K562 (cell line): Measurements from ENCODE around the gene PGGHG. TPM values are rescaled to one million over a fixed set of nuclear protein-coding genes. Genes with fewer than 3 reads are reported as not detected.

Source experiments
- ATF1 ChIP-seq, 2 experiments: fragments of 450-650 bp in 1 of 2; IDR thresholded peaks; 2 replicates each; pipeline ENCODE4 v1.6.1; 2016; ENCODE audit warnings: missing compliant biosample characterization in 1 of 2, missing genetic modification characterization in 1 of 2
- CUX1 ChIP-seq: fragments of 200-800 bp; sonication (Bioruptor generic); IDR thresholded peaks from 2 replicates; pipeline ENCODE4 v1.6.1; 2016; ENCODE audit warnings: missing genetic modification characterization, missing compliant biosample characterization
- E2F6 ChIP-seq, 2 experiments: IDR thresholded peaks; 2 replicates each; pipeline ENCODE4 v1.6.1; 2011; ENCODE audit warnings: borderline replicate concordance in 1 of 2, control low read depth in 1 of 2, low read depth in 1 of 2, low read length in 1 of 2, mild to moderate bottlenecking in 1 of 2, mixed read lengths in 1 of 2, moderate library complexity in 1 of 2; ENCODE audit not compliant: insufficient read depth in 1 of 2, insufficient read length in 1 of 2, poor library complexity in 1 of 2, severe bottlenecking in 1 of 2; ENCODE audit errors: extremely low read depth in 1 of 2
- HDGF ChIP-seq: fragments of 450-650 bp; IDR thresholded peaks from 2 replicates; pipeline ENCODE4 v1.6.1; 2016
- KDM4B ChIP-seq, 2 experiments: fragments of 450-650 bp in 1 of 2; sonication (generic) in 1 of 2; IDR thresholded peaks; 2 replicates each; pipeline ENCODE4 v1.6.1; 2016 to 2017; ENCODE audit warnings: borderline replicate concordance in 2 of 2, antibody characterized with exemption in 1 of 2, low read depth in 1 of 2, mild to moderate bottlenecking in 1 of 2
- KHSRP ChIP-seq: fragments of 450-650 bp; IDR thresholded peaks from 2 replicates; pipeline ENCODE4 v1.6.1; 2017
- MED1 ChIP-seq: sonication (generic); formaldehyde crosslinking; IDR thresholded peaks from 2 replicates; pipeline ENCODE4 v1.8.1; 2023; ENCODE audit warnings: missing genetic modification reagents, borderline replicate concordance
- SUPT5H ChIP-seq: fragments of 450-650 bp; IDR thresholded peaks from 2 replicates; pipeline ENCODE4 v1.6.1; 2016
- TSC22D4 ChIP-seq: fragments of 450-650 bp; IDR thresholded peaks from 2 replicates; pipeline ENCODE4 v1.6.1; 2016; ENCODE audit warnings: missing genetic modification characterization, missing biosample characterization, control low read depth
- ZNF263 ChIP-seq: sonication (generic); formaldehyde crosslinking; IDR thresholded peaks from 2 replicates; pipeline ENCODE4 v1.8.0; 2022; ENCODE audit warnings: mild to moderate bottlenecking, missing genetic modification reagents, borderline replicate concordance
- polyA plus RNA-seq, 8 experiments: library from polyadenylated mRNA; depleted of rRNA in 4 of 8; stranded (reverse) in 5 of 8; unstranded in 3 of 8; fragments of >200 nt; fragmentation: Nextera tagmentation in 2 of 8; fragmentation: Illumina TruSeq in 1 of 8; extraction: Ambion mirVana in 2 of 8; extraction: Trizol in 1 of 8; gene quantifications; 2 replicates each; pipeline versions ENCODE4 v1.2.1 to v1.2.3, GENCODE V29; 2011 to 2014; ENCODE audit warnings: inconsistent platforms in 1 of 8, missing spikeins in 1 of 8
- total RNA-seq, 7 experiments: library from RNA; depleted of rRNA in 6 of 7; stranded (reverse); fragments of >200 nt in 6 of 7; fragmentation: Illumina TruSeq in 2 of 7; extraction: Trizol in 2 of 7; gene quantifications; 2 replicates each; pipeline versions ENCODE4 v1.2.1 to v1.2.3, GENCODE V29; 2011 to 2021; ENCODE audit warnings: low replicate concordance in 1 of 7
- TF ChIP-seq, protein P1 (sequence below): fragments of 150-350 bp; conservative IDR thresholded peaks from 2 replicates; pipeline ENCODE4 v1.6.1; 2014; ENCODE audit warnings: low read length
- TF ChIP-seq, protein P2 (sequence below): fragments of 450-650 bp; formaldehyde crosslinking; IDR thresholded peaks from 2 replicates; pipeline ENCODE4 v1.4.0; 2020; ENCODE audit warnings: mild to moderate bottlenecking, moderate library complexity

PGGHG gene
- total and polyA plus RNA-seq, 9 of the 15 experiments (the other 6 are each of a cell fraction or from before 2014, with no cell fraction given), result 0.38 to 85.1 (median 18.1) TPM

DNA sequence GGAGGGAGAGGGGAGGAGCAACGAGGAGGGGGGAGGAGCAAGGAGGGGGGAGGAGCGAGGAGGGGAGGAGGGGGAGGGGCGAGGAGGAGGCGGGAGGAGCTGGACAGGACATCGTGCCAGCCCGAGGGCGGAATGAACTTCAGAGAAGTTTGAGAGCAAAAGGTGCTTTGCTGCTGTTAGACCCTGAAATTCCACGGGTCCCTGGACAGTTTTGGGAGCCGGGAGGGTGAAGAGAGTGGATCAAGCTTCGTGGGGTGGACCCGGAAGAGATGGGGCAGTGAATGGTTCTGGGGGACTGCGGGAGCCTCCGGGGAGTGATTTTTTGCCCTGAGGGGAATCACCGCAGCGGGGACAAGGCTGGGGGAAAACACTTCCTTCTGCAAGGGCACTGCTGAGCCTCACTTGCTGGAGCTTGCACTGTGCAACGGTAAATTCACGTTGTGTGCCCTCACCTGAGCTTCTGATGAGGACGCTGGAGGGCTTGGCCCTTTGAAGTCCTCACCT lies 21.4 kb upstream of the PGGHG start (continued):
- TF ChIP-seq, protein P1, sequence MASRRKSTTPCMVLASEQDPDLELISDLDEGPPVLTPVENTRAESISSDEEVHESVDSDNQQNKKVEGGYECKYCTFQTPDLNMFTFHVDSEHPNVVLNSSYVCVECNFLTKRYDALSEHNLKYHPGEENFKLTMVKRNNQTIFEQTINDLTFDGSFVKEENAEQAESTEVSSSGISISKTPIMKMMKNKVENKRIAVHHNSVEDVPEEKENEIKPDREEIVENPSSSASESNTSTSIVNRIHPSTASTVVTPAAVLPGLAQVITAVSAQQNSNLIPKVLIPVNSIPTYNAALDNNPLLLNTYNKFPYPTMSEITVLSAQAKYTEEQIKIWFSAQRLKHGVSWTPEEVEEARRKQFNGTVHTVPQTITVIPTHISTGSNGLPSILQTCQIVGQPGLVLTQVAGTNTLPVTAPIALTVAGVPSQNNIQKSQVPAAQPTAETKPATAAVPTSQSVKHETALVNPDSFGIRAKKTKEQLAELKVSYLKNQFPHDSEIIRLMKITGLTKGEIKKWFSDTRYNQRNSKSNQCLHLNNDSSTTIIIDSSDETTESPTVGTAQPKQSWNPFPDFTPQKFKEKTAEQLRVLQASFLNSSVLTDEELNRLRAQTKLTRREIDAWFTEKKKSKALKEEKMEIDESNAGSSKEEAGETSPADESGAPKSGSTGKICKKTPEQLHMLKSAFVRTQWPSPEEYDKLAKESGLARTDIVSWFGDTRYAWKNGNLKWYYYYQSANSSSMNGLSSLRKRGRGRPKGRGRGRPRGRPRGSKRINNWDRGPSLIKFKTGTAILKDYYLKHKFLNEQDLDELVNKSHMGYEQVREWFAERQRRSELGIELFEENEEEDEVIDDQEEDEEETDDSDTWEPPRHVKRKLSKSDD, result no peak
- no peak for TF ChIP-seq ATF1 (CRISPR knock-in tag; IDR thresholded peaks at IDR 0.05)
- no peak for TF ChIP-seq ATF1 (tag; IDR thresholded peaks at IDR 0.05)
- TF ChIP-seq ZNF263 (CRISPR knock-in tag), result peak; percentile 97
- peak; percentile 56 to 92 for TF ChIP-seq E2F6 (IDR thresholded peaks at IDR 0.05; ENCODE audit: borderline replicate concordance in 1 of 2, extremely low read depth in 1 of 2, insufficient read depth in 1 of 2, insufficient read length in 1 of 2, low read depth in 1 of 2, low read length in 1 of 2, poor library complexity in 1 of 2, severe bottlenecking in 1 of 2)
- 0 out of 2 replicates have a peak, but pooled peaks have one; percentile 3 for TF ChIP-seq HDGF
- no peak for TF ChIP-seq KHSRP
- TF ChIP-seq KDM4B (IDR thresholded peaks at IDR 0.05; ENCODE audit: borderline replicate concordance in 2 of 2, low read depth in 1 of 2), result no peak
- no peak for TF ChIP-seq CUX1 (CRISPR knock-in tag)
- peak; percentile 20; the same call in 1 of the 2 replicates for TF ChIP-seq SUPT5H
- no peak for TF ChIP-seq TSC22D4 (tag)
- TF ChIP-seq MED1 (CRISPR knock-in tag), result no peak
- TF ChIP-seq, protein P2, sequence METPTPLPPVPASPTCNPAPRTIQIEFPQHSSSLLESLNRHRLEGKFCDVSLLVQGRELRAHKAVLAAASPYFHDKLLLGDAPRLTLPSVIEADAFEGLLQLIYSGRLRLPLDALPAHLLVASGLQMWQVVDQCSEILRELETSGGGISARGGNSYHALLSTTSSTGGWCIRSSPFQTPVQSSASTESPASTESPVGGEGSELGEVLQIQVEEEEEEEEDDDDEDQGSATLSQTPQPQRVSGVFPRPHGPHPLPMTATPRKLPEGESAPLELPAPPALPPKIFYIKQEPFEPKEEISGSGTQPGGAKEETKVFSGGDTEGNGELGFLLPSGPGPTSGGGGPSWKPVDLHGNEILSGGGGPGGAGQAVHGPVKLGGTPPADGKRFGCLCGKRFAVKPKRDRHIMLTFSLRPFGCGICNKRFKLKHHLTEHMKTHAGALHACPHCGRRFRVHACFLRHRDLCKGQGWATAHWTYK, result peak; percentile 32; the same call in 1 of the 2 replicates
